HCEC 1CT (cell line): ENCODE measurements around the gene SYCP2.
"Not testable (repeated sequence)": the region's sequence is repeated elsewhere in the genome, so short reads cannot be mapped to it uniquely, and the experiment has no call there.

ENCODE experiments used
- DNase-seq: peaks from one replicate; pipeline ENCODE4 v3.0.0-alpha.2; 2017

Gene SYCP2

DNA sequence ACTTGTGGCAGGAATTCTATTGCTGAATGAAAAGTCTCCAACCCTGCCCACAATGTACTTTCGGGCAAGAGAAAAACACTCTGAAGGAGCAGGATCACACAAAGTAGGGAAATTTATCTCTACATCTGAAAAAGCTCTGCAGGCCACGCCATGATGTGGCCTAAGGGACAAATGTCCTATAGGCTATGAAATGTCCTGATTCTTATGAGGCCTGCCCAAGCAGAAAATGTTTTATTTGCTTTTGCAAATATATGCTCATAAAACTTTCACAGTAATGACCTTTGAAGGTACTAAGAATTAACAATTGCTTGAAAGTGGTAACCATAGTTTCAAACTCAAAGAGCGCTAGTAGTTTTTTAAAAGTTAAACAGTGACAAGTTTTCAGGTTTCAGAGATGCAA is 31.0 kb downstream of the SYCP2 start:
- no peak for DNase-seq

DNA sequence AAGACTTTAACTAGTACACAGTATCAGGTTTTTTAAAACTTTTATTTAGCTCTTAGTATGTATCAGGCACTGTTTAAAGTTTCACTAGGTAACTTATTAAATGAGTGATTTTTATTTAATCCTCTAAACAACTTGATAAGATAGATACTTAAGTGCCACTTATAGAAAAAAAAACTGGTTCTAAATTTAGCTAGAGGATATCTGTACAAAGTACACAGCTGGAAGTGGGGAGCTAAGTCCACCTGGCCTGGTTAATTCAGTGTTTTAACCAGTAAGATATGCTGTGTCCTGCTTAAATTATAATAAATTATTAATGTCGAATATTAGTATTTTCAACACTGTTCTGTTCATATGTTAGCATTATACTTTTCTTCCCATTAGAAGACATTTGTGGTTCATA is 37.5 kb downstream of the SYCP2 start:
- DNase-seq, result no peak

DNA sequence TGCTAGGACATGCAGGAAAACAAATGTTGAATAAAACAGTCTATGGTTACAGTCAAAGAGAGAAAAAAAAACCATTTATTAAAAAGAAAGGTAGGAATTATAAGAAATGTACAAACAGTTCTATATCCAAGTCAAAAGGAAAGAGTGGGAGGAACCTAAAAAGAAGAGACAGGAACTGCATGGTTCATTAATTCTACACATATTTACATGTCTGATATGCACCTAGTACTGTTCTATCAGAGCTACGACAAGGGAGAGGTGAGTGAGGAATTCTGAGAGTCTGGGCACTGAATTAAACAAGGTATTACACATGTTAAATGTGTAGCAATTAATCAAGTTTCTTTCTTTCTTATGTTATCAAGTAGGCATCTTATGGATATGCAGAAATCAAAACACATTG is 41.9 kb downstream of the SYCP2 start:
- DNase-seq, result no peak

DNA sequence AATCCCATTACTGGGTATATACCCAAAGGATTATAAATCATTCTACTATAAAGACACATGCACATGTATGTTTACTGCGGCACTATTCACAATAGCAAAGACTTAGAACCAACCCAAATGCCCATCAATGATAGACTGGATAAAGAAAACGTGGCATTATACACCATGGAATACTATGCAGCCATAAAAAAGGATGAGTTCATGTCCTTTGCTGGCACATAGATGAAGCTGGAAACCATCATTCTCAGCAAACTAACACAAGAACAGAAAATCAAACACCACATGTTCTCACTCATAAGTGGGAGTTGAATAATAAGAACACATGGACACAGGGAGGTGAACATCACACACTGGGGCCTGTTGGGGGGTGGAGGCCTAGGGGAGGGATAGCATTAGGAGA is 43.4 kb downstream of the SYCP2 start:
- not testable (repeated sequence) for DNase-seq

DNA sequence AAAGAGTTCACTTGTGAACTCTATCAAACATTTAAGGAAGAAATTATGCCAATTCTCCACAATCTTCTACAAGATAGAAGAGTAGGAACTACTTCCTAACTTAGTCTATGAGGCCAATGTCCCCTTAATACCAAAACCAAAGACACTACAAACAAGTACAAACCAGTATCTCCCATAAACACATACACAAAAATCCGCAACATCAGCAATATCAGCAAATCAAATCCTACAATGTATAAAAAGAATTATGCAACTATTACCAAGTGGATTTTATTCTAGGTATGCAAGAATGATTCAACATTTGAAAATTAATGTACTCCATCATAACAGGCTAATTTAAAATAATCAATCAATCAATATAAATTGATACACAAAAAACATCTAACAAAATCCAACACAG is 45.4 kb downstream of the SYCP2 start:
- DNase-seq, result no peak

DNA sequence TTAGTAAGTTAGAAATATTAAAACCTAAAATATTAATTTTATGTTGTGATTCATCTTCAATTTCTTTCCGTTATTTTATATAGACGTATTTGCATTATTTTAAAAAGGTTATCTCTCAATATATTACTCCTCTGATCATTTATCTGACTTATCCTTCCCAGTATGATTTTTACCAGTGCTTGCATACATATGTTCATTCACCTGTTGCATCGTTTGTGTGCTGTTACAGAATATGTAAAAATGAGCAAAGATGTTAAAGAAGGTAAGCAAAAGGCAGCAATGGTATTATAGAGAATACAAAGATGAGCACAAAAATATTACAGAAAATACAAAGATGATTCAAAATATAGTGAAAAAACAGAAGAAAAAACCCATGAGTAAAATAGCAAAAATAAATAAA is 48.9 kb downstream of the SYCP2 start:
- DNase-seq, result no peak

DNA sequence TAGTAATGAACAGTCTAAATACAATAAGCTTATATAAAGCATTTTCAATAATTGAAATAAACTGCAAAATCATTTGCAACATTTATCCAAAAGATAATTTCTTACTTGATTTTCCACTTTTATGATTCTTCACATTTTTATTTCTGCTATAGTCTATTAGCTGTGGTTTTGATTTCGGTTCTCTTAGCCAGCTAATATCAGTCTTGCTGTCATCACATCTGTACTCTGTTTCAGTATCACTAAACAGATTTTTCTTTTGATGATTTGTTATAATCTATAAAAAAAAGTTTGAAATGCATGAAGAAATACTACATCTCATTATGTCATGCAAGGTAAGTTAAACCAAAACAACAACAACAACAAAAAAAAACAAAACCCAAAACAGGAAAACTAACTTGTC is 53.2 kb downstream of the SYCP2 start:
- DNase-seq, result no peak

DNA sequence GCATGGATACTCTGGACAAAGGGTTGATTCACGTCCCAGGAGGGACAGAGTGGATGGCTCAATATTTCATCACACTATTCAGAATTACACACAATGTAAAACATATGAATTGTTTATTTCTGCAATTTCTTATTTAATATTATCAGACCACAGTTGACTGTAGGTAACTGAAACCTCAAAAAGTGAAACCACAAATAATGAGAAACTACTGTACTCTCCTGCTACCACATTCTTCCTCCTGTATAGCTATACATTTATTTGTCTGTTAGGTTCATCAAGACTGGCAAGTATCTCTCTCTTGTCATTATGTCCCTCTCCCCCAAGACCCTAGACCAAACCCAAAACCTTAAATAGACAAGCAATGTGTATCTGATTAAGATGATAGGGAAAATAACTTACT is 60.0 kb downstream of the SYCP2 start:
- DNase-seq, result no peak

DNA sequence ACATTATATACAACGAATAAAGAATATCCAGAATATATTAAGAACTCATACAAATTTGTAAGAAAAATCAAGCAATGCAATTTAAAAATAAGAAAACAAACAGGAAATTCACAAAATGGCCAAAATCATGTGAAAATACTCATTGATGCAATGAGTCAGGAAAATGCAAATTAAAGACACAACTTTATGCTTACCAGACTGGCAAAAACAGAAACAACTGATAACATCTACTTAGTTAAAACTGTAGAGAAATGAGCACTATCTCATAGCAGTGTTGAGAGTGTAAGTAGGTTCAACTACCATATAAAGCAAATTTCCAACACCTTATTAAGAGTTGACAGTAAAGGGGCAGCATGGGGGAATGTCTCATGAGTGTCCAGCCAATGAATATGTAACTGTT is 62.3 kb downstream of the SYCP2 start:
- DNase-seq, result no peak

DNA sequence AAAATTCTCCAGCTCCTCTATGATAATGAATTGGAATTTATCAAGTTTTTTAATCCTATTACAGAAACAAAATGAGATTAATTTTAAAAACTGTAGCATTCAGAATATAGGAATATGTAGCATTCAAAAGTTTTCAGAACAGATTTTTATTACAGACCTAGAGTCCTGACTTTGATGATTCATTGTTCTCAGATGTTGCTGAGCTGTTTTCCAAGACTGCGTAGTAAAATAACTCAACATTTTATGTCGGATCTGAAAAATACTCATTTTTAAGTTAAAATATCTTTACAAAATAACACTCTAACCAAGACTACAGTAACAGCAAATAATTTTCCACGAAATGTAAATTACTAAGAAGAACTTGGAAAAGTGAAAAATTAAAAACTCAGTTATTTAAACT is 67.1 kb downstream of the SYCP2 start:
- no peak for DNase-seq

DNA sequence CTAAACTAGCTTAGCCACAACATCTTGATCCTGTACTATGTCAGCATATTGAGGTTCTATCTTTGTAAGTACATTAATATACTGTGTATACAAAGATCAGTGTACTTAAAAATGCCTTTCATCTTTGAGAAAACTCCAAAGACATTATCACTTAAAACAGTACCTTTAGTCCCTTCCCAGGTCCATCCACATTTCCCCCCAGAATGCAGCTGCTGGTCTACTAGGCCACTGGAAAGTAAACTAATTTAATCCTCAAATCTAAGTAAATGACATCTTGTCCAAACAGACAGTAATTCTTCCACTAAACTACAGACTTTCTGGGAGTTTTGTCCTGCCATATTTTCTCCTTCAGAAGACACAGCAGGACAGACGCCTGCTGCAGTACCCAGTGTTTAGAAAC is 68.7 kb downstream of the SYCP2 start:
- DNase-seq, result no peak

DNA sequence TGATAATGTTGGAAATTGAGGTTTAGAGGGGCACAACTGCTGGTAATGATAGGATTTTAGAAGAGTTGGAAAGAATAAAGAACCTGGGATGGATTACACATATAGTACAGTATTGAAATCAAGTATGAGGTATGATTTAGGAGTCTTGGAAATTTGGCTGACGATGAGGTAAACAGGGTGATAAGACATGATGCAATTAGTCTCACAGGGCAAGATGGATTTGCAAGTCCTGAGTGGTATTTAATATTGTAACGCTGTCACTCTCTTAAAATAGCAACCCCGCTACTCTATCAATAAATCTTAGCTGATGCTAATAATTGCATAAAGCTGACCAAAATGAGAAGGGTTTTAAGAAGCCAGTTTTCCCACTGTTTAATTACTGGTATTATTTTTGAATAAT is 70.4 kb downstream of the SYCP2 start:
- no peak for DNase-seq

DNA sequence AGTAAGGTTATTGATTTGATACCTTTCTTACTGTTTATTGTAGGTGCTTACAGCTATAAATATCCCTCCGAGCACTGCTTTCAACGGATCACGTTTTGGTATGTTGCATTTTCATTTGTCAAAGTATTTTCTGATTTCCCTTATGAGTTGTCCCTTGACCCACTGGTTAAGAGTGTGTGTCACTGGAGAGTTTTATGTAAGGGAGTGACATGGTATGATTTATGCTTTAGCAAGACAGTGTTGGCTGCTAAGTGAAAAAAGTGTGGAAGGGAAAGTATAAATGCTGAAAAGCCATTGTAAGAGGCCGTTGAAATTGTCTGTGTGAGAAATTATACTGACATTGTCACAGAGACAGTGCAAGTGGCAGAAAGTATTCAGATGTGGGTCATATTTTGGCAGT is 72.0 kb downstream of the SYCP2 start:
- no peak for DNase-seq

DNA sequence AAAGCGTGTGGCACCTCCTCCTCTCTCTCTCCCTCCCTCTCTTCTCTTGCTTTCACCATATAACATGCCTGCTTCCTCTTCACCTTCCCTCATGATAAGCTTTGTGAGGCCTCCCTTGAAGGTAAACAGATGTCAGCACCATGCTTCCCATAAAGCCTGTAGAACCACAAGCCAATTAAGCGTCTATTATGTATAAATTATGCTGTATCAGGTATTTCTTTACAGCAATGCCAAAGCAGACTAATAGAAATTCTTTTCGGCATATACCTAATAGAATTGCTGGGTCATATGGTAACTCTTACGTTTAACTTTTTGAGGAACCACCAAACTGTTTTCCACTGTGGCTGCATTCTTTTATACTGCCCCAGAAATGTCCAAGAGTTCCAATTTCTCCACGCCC is 75.0 kb downstream of the SYCP2 start:
- DNase-seq, result no peak

DNA sequence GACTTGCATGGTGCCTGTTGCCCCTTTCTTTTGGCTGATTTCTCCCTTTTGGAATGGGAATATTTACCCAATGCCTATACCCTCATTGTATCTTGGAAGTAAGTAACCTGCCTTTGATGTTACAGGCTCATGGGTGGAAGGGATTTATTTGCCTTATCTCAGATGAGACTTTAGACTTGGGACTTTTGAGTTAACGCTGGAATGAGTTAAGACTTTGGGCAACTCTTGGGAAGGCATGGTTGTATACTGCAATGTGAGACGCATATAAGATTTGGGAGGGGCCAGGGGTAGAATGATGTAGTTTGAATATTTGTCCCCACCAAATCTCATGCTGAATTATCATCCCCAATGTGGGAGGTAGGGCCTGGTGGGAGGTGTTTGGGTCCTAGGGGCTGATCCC is 75.5 kb downstream of the SYCP2 start:
- DNase-seq, result no peak

DNA sequence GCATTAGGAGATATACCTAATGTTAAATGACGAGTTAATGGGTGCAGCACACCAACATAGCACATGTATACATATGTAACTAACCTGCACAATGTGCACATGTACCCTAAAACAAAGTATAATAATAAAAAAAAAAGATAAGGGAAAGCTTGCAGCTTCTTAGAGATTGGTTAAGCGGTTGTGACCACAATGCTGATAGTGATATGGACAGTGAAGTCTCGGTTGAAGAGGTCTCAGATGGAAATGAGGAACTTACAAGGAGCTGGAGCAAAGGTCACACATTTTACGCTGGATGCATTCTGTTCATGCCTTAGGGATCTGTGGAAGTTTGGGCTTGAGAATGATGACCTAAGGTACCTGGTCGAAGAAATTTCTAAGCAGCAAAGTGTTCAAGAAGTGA is 76.5 kb downstream of the SYCP2 start:
- not testable (repeated sequence) for DNase-seq

DNA sequence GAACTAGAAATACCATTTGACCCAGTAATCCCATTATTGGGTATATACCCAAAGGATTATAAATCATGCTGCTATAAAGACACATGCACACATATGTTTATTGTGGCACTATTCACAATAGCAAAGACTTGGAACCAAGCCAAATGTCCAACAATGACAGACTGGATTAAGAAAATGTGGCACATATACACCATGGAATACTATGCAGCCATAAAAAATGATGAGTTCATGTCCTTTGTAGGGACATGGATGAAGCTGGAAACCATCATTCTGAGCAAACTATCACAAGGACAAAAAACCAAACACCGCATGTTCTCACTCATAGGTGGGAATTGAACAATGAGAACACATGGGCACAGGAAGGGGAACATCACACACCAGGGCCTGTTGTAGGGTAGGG is 76.9 kb downstream of the SYCP2 start:
- not testable (repeated sequence) for DNase-seq

DNA sequence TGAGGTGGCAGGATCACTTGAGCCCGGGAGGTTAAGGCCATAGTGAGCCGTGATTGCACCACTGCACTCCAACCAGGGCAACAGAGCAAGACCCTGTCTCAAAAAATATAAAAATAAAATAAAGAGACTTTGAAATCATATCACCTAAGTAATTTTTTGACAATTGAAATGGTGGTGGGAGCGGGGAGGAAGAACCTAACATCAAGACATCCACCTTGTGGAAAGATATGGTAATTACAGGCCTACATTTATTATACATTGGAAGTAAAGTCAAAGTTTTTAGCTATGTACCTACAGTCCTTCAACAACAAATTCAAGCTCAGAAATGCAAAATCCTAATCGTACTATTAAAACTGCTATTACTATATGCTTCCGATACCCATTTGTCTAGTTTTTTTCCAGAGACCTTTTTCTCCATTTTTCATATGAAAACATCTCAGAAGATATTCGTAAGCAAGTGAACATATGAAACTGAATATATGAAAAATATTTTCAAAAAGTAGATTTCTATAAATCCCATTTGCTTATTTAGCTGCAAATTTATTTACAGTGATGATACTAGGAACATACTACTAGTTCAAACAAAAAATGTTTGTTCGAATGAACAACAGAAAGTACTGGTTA is 83.3 kb downstream of the SYCP2 start:
- peak; percentile 30 for DNase-seq

DNA sequence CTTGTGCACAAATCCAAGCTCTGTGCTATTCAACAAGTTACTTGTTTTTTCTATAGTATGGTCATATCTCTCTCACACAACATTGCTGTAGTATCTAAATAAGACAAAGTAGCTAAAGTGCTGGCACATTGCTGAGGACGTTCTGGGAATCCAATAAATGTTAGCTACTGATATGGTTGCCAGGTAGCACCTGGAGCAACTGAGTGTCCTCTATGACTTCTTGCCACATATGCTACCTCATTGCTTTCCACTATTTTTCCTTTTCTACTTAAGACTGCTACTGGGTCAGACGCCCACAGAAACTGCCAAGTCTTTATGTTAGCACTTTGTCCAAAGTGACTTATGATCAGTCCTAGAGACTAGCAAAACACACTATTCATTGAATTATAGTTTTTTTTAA is 85.3 kb downstream of the SYCP2 start:
- no peak for DNase-seq

DNA sequence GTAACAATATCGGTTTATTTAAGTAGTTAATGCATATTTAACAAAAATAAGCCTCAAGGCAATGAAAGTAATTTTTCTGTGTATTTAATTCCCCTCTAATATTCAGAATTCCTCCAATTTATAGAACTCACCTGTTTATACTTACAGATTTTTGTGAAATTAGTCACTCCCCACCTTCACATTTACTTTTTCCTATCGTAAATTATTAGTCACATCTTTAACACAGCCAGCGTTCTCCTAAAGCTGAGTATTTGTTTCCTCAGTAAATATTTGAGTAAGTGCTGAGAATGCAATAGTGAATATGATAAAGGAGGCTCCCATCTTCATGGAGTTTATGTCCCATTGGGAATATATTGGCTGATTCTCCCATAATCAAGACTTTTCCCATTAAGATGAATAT is 88.0 kb downstream of the SYCP2 start:
- no peak for DNase-seq

DNA sequence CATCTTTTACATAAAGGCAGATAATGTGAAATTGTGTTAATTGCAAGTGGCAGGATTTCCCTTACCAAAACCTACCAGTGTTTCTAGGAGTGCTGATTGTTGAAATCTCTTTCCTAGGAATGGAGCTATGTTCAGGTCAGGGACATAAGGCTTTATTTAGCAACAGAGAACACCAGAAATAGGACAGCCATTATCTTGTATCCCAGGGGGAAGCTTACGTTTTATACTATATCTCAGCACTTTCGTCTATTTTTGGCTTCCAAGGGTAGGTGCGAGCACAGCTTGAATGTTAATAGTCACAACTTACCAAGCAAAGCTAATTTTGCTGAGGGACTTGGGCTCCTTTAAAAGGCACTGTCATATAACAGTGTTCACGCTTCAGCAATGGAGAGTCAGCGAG is 94.0 kb downstream of the SYCP2 start:
- DNase-seq, result no peak

DNA sequence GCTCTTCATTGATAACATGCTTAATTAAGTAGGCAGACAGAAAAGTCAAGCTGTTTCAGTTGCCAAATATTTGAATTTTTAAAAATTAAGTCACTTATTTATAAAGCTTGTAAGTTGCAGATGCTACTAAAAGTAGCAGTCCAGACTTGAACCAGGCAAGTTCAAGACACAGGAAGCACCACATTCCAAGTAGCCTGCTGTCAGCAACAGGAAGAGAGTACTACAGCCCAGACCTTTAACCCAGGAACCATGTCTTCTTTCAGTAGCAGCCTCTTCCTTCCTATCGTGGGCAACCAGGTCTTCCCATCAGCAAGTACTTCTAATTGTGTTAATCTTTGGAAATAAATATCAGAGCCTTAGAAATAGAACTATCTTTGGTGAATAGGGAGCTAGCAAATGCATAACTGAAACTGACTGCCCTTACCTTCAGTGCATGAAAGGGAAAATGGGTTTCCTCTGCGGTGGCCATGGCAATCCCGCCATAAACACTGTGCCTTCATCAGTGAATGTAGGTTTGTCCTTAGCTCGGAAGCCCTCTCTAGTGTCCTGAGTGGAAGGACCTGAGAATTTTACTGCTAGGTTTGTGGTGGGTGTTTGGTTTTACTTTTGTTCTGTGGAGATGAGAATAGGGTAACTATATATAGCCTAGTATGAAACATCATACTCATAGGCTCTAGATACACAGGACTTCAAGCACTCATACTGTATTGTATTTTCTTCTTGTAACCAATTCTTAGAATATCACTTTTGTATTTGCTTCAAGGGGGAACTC is 95.6 kb downstream of the SYCP2 start:
- DNase-seq, result no peak

DNA sequence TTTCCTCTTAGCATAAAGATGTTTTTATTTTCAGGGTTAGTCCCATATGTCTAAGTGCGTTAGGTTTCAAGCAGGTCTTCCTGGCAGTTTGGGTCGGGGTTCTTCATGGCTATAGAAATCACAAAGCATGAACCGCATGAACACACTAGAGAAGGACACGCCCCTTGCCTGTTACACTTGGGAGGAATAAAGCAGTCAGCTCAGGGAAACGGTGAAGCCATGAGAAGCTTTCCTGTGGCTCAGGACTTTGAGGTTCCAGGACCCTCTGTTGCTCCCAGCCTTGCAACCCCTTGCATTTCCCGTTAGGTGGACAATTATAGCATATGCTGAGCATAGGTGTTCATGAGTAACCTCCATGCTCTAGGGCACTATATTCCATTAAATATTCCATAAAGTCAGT is 96.7 kb downstream of the SYCP2 start:
- DNase-seq, result no peak

DNA sequence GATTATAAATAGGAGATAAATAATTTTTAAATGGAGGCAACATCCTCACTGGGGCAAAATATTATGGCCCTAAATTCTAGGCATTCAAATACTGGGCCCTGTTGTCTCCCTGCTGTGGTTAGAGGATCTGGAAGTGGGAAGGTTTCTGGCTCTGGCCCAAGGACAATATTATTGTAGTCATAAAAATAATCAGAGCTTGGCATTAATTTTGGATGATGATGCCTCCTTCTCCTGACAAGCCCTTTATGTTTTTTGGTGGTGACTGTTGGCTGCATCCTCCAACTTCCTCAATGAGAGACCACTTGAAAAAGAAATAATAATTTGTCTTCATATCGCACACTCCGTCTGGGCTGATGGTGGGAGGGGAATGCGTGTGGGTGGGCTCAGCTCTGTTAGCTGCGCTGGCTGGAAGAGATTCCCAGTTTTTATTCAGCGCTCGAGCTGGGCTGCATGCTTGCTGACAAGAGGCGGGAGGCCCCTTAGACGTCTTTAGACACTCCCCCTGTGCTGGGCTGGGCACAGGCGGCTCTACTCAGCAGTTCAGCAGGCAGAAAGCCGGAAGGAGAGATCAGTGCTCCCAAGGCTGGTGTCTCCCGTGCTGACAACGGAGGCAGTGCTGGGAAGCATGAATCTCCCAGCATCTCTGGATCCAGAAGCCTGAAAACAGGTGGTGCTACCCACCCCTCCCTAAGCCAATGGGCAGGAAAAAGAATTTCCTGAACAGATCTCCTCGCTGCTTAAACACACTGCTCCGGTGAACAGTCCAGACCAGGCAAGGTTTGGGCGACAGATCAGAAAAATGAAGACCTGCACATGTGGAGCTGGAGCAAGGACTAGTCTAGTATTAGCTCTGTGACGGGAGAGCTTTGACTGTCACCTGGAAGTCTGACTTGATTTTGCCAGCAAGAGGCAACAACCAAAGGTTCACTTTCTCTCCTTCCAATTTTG is 97.7 kb downstream of the SYCP2 start:
- no peak for DNase-seq
